GM19328 (cell line): ENCODE data around the gene SLC10A1.
"Not testable (repeated sequence)": the region's sequence is repeated elsewhere in the genome, so short reads cannot be mapped to it uniquely, and the experiment has no call there.

Experiments used
- ATAC-seq: cut with Tn5 transposase; IDR thresholded peaks from one replicate; pipeline ENCODE4 v1.9.1; 2021; ENCODE audit warnings: mild to moderate bottlenecking, moderate library complexity; ENCODE audit not compliant: unreplicated experiment

SLC10A1 gene

GRCh38 chr14:69796797-69797500 is at the start of gene SLC10A1:
Gene SLC10A1, minus strand, starts transcription at chr14:69797241. Its CDS starts 86 bp downstream, at chr14:69797155.
- no peak for ATAC-seq

- no peak for ATAC-seq
Observed at GRCh38 chr14:69845787-69846186, 48.7 kb upstream of the SLC10A1 start.

GRCh38 chr14:69845050-69845581 is 48.1 kb upstream of the SLC10A1 start:
- no peak for ATAC-seq

- no peak for ATAC-seq
Observed at GRCh38 chr14:69844171-69844570, 47.1 kb upstream of the SLC10A1 start.

- ATAC-seq: no peak
Observed at GRCh38 chr14:69842686-69843420, 45.8 kb upstream of the SLC10A1 start.

- ATAC-seq: no peak
Observed at GRCh38 chr14:69841656-69842055, 44.6 kb upstream of the SLC10A1 start.

GRCh38 chr14:69839661-69840060 is 42.6 kb upstream of the SLC10A1 start:
- ATAC-seq: no peak

- no peak for ATAC-seq
Observed at GRCh38 chr14:69838881-69839416, 41.9 kb upstream of the SLC10A1 start.

GRCh38 chr14:69828879-69829278 is 31.8 kb upstream of the SLC10A1 start:
- no peak for ATAC-seq

GRCh38 chr14:69828354-69828753 is 31.3 kb upstream of the SLC10A1 start:
- ATAC-seq: no peak

GRCh38 chr14:69827560-69827959 is 30.5 kb upstream of the SLC10A1 start:
- no peak for ATAC-seq

- ATAC-seq: no peak
Observed at GRCh38 chr14:69822456-69822855, 25.4 kb upstream of the SLC10A1 start.

- ATAC-seq: no peak
Observed at GRCh38 chr14:69820991-69821390, 23.9 kb upstream of the SLC10A1 start.

GRCh38 chr14:69819607-69820006 is 22.6 kb upstream of the SLC10A1 start:
- ATAC-seq: no peak

GRCh38 chr14:69818758-69819191 is 21.7 kb upstream of the SLC10A1 start:
- ATAC-seq: no peak

- ATAC-seq: no peak
Observed at GRCh38 chr14:69816216-69816615, 19.2 kb upstream of the SLC10A1 start.

GRCh38 chr14:69815556-69815955 is 18.5 kb upstream of the SLC10A1 start:
- no peak for ATAC-seq

GRCh38 chr14:69814397-69814796 is 17.4 kb upstream of the SLC10A1 start:
- no peak for ATAC-seq

GRCh38 chr14:69813346-69813745 is 16.3 kb upstream of the SLC10A1 start:
- ATAC-seq: not testable (repeated sequence)

- no peak for ATAC-seq
Observed at GRCh38 chr14:69812711-69813110, 15.7 kb upstream of the SLC10A1 start.

GRCh38 chr14:69811868-69812252 is 14.8 kb upstream of the SLC10A1 start:
- ATAC-seq: no peak
